HepG2 (cell line): Measurements from ENCODE around the gene NKRF. TPM values are rescaled to one million over a fixed set of nuclear protein-coding genes. Genes with fewer than 3 reads are reported as not detected.

ENCODE experiments used
- ATAC-seq: fragments of 200-7000 bp; cut with Tn5 transposase; 3 replicates; pipeline ENCODE4 v1.9.1; 2020; ENCODE audit warnings: mild to moderate bottlenecking, moderate library complexity
- BruUV-seq: library from RNA; stranded (reverse); fragments of 400-500 nt; replicated peaks from 2 replicates; lab custom pipeline; 2021; lab: Mats Ljungman, UMichigan
- CTCF ChIA-PET: fragments of 300-600 bp; formaldehyde crosslinking; extraction: SDS; loops from one replicate; lab custom pipeline; 2021; ENCODE audit warnings: low total read pairs, inconsistent platforms, low intra/inter-chr PET ratio; lab: Yijun Ruan, JAX
- POLR2A ChIA-PET: fragments of 350-600 bp; sonication (Branson Sonifier 250); formaldehyde crosslinking; loops from one replicate; lab custom pipeline; 2020; ENCODE audit warnings: antibody characterized with exemption, inconsistent platforms; lab: Yijun Ruan, JAX
- DNase-seq: peaks from one replicate; pipeline ENCODE4 v3.0.0-alpha.2; 2015; ENCODE audit warnings: low spot score
- FAIRE-seq: peaks from 3 replicates; lab custom pipeline; 2011; peaks lifted over from hg19 to GRCh38; lab: Jason Lieb, UNC
- H2AFZ ChIP-seq: one replicate; pipeline ENCODE4 v1.6.1; 2011; ENCODE audit warnings: low read length, inconsistent platforms
- H3K27ac ChIP-seq: fragments of 300-600 bp; 3 replicates; pipeline ENCODE4 v1.8.0; 2011; ENCODE audit warnings: mixed run types, mild to moderate bottlenecking, mixed read lengths, low read length, inconsistent platforms; ENCODE audit not compliant: insufficient read depth; ENCODE audit errors: extremely low read length
- H3K27me3 ChIP-seq, 2 experiments: fragments of 200-600 bp in 1 of 2; 2 replicates in 1 of 2; 3 replicates in 1 of 2; pipeline versions ENCODE4 v1.6.0 to v1.8.0; 2011; ENCODE audit warnings: low read length in 2 of 2, mild to moderate bottlenecking in 2 of 2, moderate library complexity in 2 of 2, inconsistent platforms in 1 of 2; ENCODE audit not compliant: insufficient read depth in 2 of 2, control insufficient read depth in 1 of 2
- H3K36me3 ChIP-seq, 2 experiments: fragments of 200-600 bp in 1 of 2; replicated peaks in 1 of 2; 2 replicates in 1 of 2; 3 replicates in 1 of 2; pipeline versions ENCODE4 v1.5.1 to v1.8.0; 2011; ENCODE audit warnings: low read length in 2 of 2, inconsistent platforms in 1 of 2; ENCODE audit not compliant: insufficient read depth in 2 of 2, control insufficient read depth in 1 of 2
- H3K4me1 ChIP-seq: 2 replicates; pipeline ENCODE4 v1.5.1; 2012; ENCODE audit warnings: low read length, inconsistent platforms; ENCODE audit not compliant: insufficient read depth
- H3K4me2 ChIP-seq: 2 replicates; pipeline ENCODE4 v1.6.0; 2011; ENCODE audit warnings: low read depth, low read length, inconsistent platforms
- H3K4me3 ChIP-seq, 3 experiments: fragments of 200-600 bp in 1 of 3; sonication (generic), shearing (Covaris generic) in 1 of 3; replicated peaks in 1 of 3; 2 replicates each; pipeline ENCODE4 v1.5.1; 2011 to 2016; ENCODE audit warnings: low read length in 3 of 3, inconsistent platforms in 2 of 3, low read depth in 2 of 3, mild to moderate bottlenecking in 2 of 3, control low read depth in 1 of 3, mixed read lengths in 1 of 3; ENCODE audit not compliant: insufficient read depth in 1 of 3
- H3K79me2 ChIP-seq: one replicate; pipeline ENCODE4 v1.6.1; 2011; ENCODE audit warnings: low read length, inconsistent platforms; ENCODE audit not compliant: insufficient read depth
- H3K9ac ChIP-seq: 2 replicates; pipeline ENCODE4 v1.6.0; 2011; ENCODE audit warnings: mild to moderate bottlenecking, low read depth, low read length, inconsistent platforms; ENCODE audit not compliant: insufficient read depth
- H3K9me3 ChIP-seq: 2 replicates; pipeline ENCODE4 v1.5.1; 2012; ENCODE audit warnings: mild to moderate bottlenecking, low read length
- H4K20me1 ChIP-seq: 2 replicates; pipeline ENCODE4 v1.6.0; 2011; ENCODE audit warnings: inconsistent platforms, mild to moderate bottlenecking, low read length, moderate library complexity; ENCODE audit not compliant: insufficient read depth
- GATAD1 ChIP-seq: IDR thresholded peaks from 2 replicates; pipeline ENCODE4 v1.6.1; 2016; ENCODE audit warnings: missing genetic modification reagents, missing compliant biosample characterization
- HNRNPK ChIP-seq: fragments of 200-400 bp; formaldehyde crosslinking; IDR thresholded peaks from 2 replicates; pipeline ENCODE4 v1.6.1; 2018; ENCODE audit warnings: low read length, low read depth, moderate library complexity, mild to moderate bottlenecking; ENCODE audit not compliant: poor library complexity, severe bottlenecking
- MBNL3 ChIP-seq: fragments of 250-450 bp; sonication (Bioruptor Pico); conservative IDR thresholded peaks from 2 replicates; pipeline ENCODE4 v1.8.0; 2022; ENCODE audit warnings: mild to moderate bottlenecking, inconsistent platforms
- RARA ChIP-seq: IDR thresholded peaks from 2 replicates; pipeline ENCODE4 v1.6.1; 2016; ENCODE audit warnings: missing genetic modification reagents, missing compliant biosample characterization
- RCOR2 ChIP-seq: IDR thresholded peaks from 2 replicates; pipeline ENCODE4 v1.6.1; 2016; ENCODE audit warnings: missing biosample characterization, missing genetic modification reagents
- TBL1XR1 ChIP-seq: fragments of 150-350 bp; IDR thresholded peaks from 2 replicates; pipeline ENCODE4 v1.6.1; 2014; ENCODE audit warnings: borderline replicate concordance, low read length; ENCODE audit not compliant: partially characterized antibody
- WIZ ChIP-seq: sonication (generic); formaldehyde crosslinking; IDR thresholded peaks from 2 replicates; pipeline ENCODE4 v1.5.1; 2020; ENCODE audit warnings: mild to moderate bottlenecking, missing genetic modification reagents
- ZFY ChIP-seq: sonication (generic); formaldehyde crosslinking; IDR thresholded peaks from 2 replicates; pipeline ENCODE4 v1.4.0; 2020; ENCODE audit warnings: missing genetic modification reagents
- ZNF136 ChIP-seq: sonication (generic); formaldehyde crosslinking; IDR thresholded peaks from 2 replicates; pipeline ENCODE4 v1.8.1; 2022; ENCODE audit warnings: low read depth, mild to moderate bottlenecking, moderate library complexity, missing genetic modification reagents
- ZNF672 ChIP-seq: sonication (generic); formaldehyde crosslinking; IDR thresholded peaks from 2 replicates; pipeline ENCODE4 v1.8.1; 2022; ENCODE audit warnings: missing genetic modification reagents
- ZNF747 ChIP-seq: sonication (generic); formaldehyde crosslinking; IDR thresholded peaks from 2 replicates; pipeline ENCODE4 v1.8.1; 2023; ENCODE audit warnings: missing genetic modification reagents, mild to moderate bottlenecking, borderline replicate concordance
- ZNF75D ChIP-seq: sonication (generic); formaldehyde crosslinking; IDR thresholded peaks from 2 replicates; pipeline ENCODE4 v1.8.1; 2023; ENCODE audit warnings: missing genetic modification reagents, mild to moderate bottlenecking, borderline replicate concordance
- ZNF768 ChIP-seq: sonication (generic); formaldehyde crosslinking; IDR thresholded peaks from 2 replicates; pipeline ENCODE4 v1.4.0; 2020; ENCODE audit warnings: missing genetic modification reagents
- WGBS: methylation state at CpG from one replicate; pipeline ENCODE4 v1.1.6; 2017; ENCODE audit warnings: low lambda C conversion rate; 5-methylcytosine and 5-hydroxymethylcytosine counted together
- in situ Hi-C: cut with HindIII; loops from 2 replicates; pipeline ENCODE4 v1.10.0; 2017; ENCODE audit warnings: low pct_unique_long_range_greater_than_20kb; ENCODE audit not compliant: extremely low pct_ligation_motif_present
- intact Hi-C: fragments of 100-400 bp; cut with micrococcal nuclease; formaldehyde crosslinking; loops from one replicate; pipeline ENCODE4 v1.10.0; 2022; ENCODE audit not compliant: unreplicated experiment
- polyA plus RNA-seq, 8 experiments: library from polyadenylated mRNA; depleted of rRNA in 3 of 8; stranded (reverse) in 7 of 8; unstranded in 1 of 8; fragments of >200 nt; fragmentation: Illumina TruSeq in 4 of 8; extraction: Trizol in 4 of 8; gene quantifications; 2 replicates each; pipeline versions ENCODE4 v1.2.1 to v1.2.3, GENCODE V29; 2011 to 2016; ENCODE audit warnings: low read depth in 4 of 8, missing spikeins in 1 of 8, mixed read lengths in 1 of 8; ENCODE audit not compliant: insufficient read depth in 1 of 8
- total RNA-seq, 5 experiments: library from RNA; depleted of rRNA; stranded (reverse); fragments of >200 nt; fragmentation: Illumina TruSeq; extraction: Trizol; gene quantifications; 2 replicates each; pipeline ENCODE4 v1.2.3, GENCODE V29; 2016; ENCODE audit warnings: low read depth in 1 of 5
- TF ChIP-seq, protein P1 (sequence below): sonication (generic); formaldehyde crosslinking; IDR thresholded peaks from 2 replicates; pipeline ENCODE4 v1.4.0; 2020; ENCODE audit warnings: missing genetic modification reagents, borderline replicate concordance
- TF ChIP-seq, protein P2 (sequence below): sonication (generic); formaldehyde crosslinking; IDR thresholded peaks from 2 replicates; pipeline ENCODE4 v1.4.0; 2020; ENCODE audit warnings: missing genetic modification reagents
- TF ChIP-seq, protein P3 (sequence below): sonication (generic); formaldehyde crosslinking; IDR thresholded peaks from 2 replicates; pipeline ENCODE4 v1.4.0; 2020; ENCODE audit warnings: missing genetic modification reagents

Gene NKRF
- total and polyA plus RNA-seq, 2 of the 13 experiments (the other 11 are each of a cell fraction or from before 2014, with no cell fraction given): 3.3 to 6.0 TPM

DNA sequence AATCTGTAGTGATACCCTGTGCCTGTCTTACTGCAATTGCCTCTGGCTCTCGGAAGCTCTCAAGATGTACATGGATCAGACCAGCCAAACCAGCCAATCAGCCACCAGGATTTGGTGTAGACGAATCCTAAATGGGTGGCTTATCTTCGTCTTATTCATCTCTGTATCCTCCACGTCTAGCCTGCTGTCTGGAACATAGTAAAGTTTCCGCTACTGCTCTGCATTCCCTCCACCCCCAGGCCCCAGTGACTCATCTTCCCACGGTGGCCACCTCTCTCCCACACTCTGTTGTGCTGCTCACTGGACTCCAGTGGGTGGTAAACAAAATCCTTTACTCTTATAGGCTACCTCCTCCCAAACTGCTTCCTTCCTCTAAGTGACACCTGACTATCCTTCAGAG lies 48.9 kb upstream of the NKRF start (continued):
- TF ChIP-seq, protein P1, sequence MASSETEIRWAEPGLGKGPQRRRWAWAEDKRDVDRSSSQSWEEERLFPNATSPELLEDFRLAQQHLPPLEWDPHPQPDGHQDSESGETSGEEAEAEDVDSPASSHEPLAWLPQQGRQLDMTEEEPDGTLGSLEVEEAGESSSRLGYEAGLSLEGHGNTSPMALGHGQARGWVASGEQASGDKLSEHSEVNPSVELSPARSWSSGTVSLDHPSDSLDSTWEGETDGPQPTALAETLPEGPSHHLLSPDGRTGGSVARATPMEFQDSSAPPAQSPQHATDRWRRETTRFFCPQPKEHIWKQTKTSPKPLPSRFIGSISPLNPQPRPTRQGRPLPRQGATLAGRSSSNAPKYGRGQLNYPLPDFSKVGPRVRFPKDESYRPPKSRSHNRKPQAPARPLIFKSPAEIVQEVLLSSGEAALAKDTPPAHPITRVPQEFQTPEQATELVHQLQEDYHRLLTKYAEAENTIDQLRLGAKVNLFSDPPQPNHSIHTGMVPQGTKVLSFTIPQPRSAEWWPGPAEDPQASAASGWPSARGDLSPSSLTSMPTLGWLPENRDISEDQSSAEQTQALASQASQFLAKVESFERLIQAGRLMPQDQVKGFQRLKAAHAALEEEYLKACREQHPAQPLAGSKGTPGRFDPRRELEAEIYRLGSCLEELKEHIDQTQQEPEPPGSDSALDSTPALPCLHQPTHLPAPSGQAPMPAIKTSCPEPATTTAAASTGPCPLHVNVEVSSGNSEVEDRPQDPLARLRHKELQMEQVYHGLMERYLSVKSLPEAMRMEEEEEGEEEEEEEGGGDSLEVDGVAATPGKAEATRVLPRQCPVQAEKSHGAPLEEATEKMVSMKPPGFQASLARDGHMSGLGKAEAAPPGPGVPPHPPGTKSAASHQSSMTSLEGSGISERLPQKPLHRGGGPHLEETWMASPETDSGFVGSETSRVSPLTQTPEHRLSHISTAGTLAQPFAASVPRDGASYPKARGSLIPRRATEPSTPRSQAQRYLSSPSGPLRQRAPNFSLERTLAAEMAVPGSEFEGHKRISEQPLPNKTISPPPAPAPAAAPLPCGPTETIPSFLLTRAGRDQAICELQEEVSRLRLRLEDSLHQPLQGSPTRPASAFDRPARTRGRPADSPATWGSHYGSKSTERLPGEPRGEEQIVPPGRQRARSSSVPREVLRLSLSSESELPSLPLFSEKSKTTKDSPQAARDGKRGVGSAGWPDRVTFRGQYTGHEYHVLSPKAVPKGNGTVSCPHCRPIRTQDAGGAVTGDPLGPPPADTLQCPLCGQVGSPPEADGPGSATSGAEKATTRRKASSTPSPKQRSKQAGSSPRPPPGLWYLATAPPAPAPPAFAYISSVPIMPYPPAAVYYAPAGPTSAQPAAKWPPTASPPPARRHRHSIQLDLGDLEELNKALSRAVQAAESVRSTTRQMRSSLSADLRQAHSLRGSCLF: no peak
- TF ChIP-seq ZNF75D (CRISPR knock-in tag): no peak
- TF ChIP-seq TBL1XR1: no peak
- TF ChIP-seq GATAD1 (CRISPR knock-in tag): no peak
- no peak for TF ChIP-seq WIZ (CRISPR knock-in tag)
- TF ChIP-seq, all 625 proteins: peak for 0

DNA sequence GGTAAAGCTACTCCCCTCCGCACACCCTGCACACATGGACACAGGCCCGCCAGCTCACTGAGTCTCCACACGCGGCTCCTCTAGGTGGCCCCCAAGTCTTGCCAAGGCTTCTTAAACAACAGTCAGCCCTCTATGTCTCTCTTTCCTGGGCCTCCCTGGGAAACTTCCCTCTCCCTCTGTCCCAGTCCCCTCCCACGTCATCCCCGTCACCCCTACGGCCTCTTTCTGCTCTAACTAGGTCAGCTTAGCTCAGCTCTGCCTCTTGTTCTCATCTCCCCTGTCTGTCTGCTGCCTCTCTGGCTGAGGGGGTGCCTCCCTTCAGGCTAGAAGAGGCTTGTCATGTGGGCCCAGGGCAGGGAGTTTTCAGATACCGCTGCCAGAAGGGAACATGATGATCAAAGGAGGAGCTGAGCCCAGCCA lies 47.9 kb upstream of the NKRF start:
- no peak overlapping the region for H2AFZ ChIP-seq
- H3K9ac ChIP-seq: no peak overlapping the region
- DNase-seq (no peak), ATAC-seq (no peak; the same call in 2 of the 3 replicates), FAIRE-seq (no peak)
- no peaks in the 10 kb centered on the region for H4K20me1 ChIP-seq
- no peaks in the 10 kb centered on the region for H3K4me1 ChIP-seq
- no peaks in the 10 kb centered on the region for H3K9me3 ChIP-seq
- in situ Hi-C loops (no loop called here), intact Hi-C loops (no loop called here)
- ChIA-PET POLR2A (no interaction called here), CTCF (no interaction called here)
- peaks cover 0 to 2% of the 10 kb centered on the region in 2 experiments; a peak in 1 of 5 replicates for H3K36me3 ChIP-seq
- 88% methylated on average over 5 of the region's 8 CpGs for WGBS
- H3K4me3 ChIP-seq: no peak overlapping the region
- no peaks in the 10 kb centered on the region for H3K79me2 ChIP-seq
- TF ChIP-seq ZNF768 (no peak), MBNL3 (CRISPR knock-in tag) (no peak), ZNF672 (no peak), ZFY (CRISPR knock-in tag) (no peak), ZNF747 (CRISPR knock-in tag) (no peak), ZNF136 (no peak), HNRNPK (no peak), RARA (no peak), RCOR2 (CRISPR knock-in tag) (no peak)
- TF ChIP-seq, protein P2, sequence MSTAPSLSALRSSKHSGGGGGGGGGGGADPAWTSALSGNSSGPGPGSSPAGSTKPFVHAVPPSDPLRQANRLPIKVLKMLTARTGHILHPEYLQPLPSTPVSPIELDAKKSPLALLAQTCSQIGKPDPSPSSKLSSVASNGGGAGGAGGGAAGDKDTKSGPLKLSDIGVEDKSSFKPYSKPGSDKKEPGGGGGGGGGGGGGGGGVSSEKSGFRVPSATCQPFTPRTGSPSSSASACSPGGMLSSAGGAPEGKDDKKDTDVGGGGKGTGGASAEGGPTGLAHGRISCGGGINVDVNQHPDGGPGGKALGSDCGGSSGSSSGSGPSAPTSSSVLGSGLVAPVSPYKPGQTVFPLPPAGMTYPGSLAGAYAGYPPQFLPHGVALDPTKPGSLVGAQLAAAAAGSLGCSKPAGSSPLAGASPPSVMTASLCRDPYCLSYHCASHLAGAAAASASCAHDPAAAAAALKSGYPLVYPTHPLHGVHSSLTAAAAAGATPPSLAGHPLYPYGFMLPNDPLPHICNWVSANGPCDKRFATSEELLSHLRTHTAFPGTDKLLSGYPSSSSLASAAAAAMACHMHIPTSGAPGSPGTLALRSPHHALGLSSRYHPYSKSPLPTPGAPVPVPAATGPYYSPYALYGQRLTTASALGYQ: no peak
- TF ChIP-seq, protein P3, sequence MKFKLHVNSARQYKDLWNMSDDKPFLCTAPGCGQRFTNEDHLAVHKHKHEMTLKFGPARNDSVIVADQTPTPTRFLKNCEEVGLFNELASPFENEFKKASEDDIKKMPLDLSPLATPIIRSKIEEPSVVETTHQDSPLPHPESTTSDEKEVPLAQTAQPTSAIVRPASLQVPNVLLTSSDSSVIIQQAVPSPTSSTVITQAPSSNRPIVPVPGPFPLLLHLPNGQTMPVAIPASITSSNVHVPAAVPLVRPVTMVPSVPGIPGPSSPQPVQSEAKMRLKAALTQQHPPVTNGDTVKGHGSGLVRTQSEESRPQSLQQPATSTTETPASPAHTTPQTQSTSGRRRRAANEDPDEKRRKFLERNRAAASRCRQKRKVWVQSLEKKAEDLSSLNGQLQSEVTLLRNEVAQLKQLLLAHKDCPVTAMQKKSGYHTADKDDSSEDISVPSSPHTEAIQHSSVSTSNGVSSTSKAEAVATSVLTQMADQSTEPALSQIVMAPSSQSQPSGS: no peak
- H3K27ac ChIP-seq: no peak overlapping the region
- H3K4me2 ChIP-seq: no peak overlapping the region
- H3K27me3 ChIP-seq: no peaks in the 10 kb centered on the region
- BruUV-seq: no TSS peak
